ENCODE measurements around the gene PROSER3.
"Not testable (repeated sequence)": the region's sequence is repeated elsewhere in the genome, so short reads cannot be mapped to it uniquely, and the experiment has no call there.

The PROSER3 gene

GRCh38 chr19:35724132-35724531 lies 33.8 kb upstream of the PROSER3 start:
- Histone ChIP-seq H3K36me3 (ENCODE audit: control insufficient read depth in 1 of 2, insufficient read depth in 2 of 2, low read length in 2 of 2) (peaks cover 66 to 85% of the 10 kb centered on the region in 2 donors), H3K4me1 (ENCODE audit: control insufficient read depth in 1 of 2, insufficient read depth in 2 of 2, low read length in 2 of 2) (peaks cover 4 to 10% of the 10 kb centered on the region in 2 donors)
- H3K27me3 ChIP-seq (ENCODE audit: low read depth, low read length); H3K4me3 ChIP-seq (ENCODE audit: low read depth in 1 of 2, low read length in 2 of 2); H3K27ac ChIP-seq (ENCODE audit: low read length); H3K9me3 ChIP-seq (ENCODE audit: control insufficient read depth in 1 of 2, low read length in 2 of 2): not testable (repeated sequence)

GRCh38 chr19:35724560-35724959 lies 33.4 kb upstream of the PROSER3 start:
- Histone ChIP-seq H3K27ac (ENCODE audit: low read length) (no peak overlapping the region), H3K4me1 (ENCODE audit: control insufficient read depth in 1 of 2, insufficient read depth in 2 of 2, low read length in 2 of 2) (peaks cover 0 to 6% of the 10 kb centered on the region in 2 donors), H3K36me3 (ENCODE audit: control insufficient read depth in 1 of 2, insufficient read depth in 2 of 2, low read length in 2 of 2) (peaks cover 70 to 89% of the 10 kb centered on the region in 2 donors), H3K27me3 (ENCODE audit: low read depth, low read length) (no peaks in the 10 kb centered on the region), H3K9me3 (ENCODE audit: control insufficient read depth in 1 of 2, low read length in 2 of 2) (no peaks in the 10 kb centered on the region), H3K4me3 (ENCODE audit: low read depth in 1 of 2, low read length in 2 of 2) (no peak overlapping the region)

GRCh38 chr19:35725216-35725861 lies 32.6 kb upstream of the PROSER3 start:
- H3K27me3 ChIP-seq (ENCODE audit: low read depth, low read length), result no peaks in the 10 kb centered on the region
- peaks cover 69 to 90% of the 10 kb centered on the region in 2 donors for H3K36me3 ChIP-seq (ENCODE audit: control insufficient read depth in 1 of 2, insufficient read depth in 2 of 2, low read length in 2 of 2)
- H3K9me3 ChIP-seq (ENCODE audit: control insufficient read depth in 1 of 2, low read length in 2 of 2), result no peaks in the 10 kb centered on the region
- H3K4me3 ChIP-seq (ENCODE audit: low read depth in 1 of 2, low read length in 2 of 2), result no peak overlapping the region
- H3K4me1 ChIP-seq (ENCODE audit: control insufficient read depth in 1 of 2, insufficient read depth in 2 of 2, low read length in 2 of 2), result no peaks in the 10 kb centered on the region
- no peak overlapping the region for H3K27ac ChIP-seq (ENCODE audit: low read length)

- Histone ChIP-seq H3K9me3 (ENCODE audit: control insufficient read depth in 1 of 2, low read length in 2 of 2) (no peaks in the 10 kb centered on the region), H3K4me3 (ENCODE audit: low read depth in 1 of 2, low read length in 2 of 2) (no peak overlapping the region), H3K27me3 (ENCODE audit: low read depth, low read length) (no peaks in the 10 kb centered on the region), H3K4me1 (ENCODE audit: control insufficient read depth in 1 of 2, insufficient read depth in 2 of 2, low read length in 2 of 2) (no peaks in the 10 kb centered on the region), H3K27ac (ENCODE audit: low read length) (no peak overlapping the region), H3K36me3 (ENCODE audit: control insufficient read depth in 1 of 2, insufficient read depth in 2 of 2, low read length in 2 of 2) (peaks cover 78 to 100% of the 10 kb centered on the region in 2 donors)
These were observed 30.7 kb upstream of the PROSER3 start for GRCh38 chr19:35727053-35727955.

DNA sequence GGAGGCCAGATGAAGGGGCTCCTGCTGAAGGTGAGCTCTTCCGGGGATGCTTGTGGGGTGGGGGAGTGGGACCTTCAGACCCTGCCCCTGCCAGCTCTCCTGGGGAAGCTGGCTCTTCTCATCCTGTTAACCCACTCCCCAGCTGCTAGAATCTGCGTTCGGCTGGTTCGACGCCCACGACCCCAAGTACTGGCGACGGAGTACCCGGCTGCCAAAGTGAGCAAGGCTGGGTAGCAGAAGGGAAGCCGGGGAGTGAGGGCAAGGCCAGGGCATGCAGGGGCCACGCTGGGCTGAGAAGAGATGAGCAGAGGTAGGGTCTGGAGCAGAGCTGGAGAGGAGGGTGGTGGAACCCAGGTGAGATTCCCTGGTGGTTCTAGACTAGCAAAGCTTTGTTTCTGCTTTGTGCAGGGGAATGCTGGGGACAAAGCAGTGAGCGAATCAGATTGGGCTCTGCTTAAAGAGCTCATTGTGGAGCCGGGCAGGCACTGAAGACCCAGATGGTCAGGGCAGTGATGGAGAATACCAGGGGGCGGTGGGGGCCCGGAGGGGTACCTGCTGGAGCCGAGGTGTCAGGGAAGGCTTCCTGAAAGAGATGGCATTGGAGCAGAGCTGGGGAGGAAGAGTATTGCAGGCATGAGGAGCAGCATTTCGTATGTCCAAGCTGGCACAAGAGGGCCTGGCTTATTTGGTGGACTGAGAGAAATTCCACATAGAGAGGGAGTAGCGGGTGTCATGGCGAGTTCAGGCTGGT lies 29.8 kb upstream of the PROSER3 start:
- H3K4me3 ChIP-seq (ENCODE audit: low read depth in 1 of 2, low read length in 2 of 2), result no peak overlapping the region
- H3K9me3 ChIP-seq (ENCODE audit: control insufficient read depth in 1 of 2, low read length in 2 of 2), result no peaks in the 10 kb centered on the region
- H3K4me1 ChIP-seq (ENCODE audit: control insufficient read depth in 1 of 2, insufficient read depth in 2 of 2, low read length in 2 of 2), result no peaks in the 10 kb centered on the region
- H3K27ac ChIP-seq (ENCODE audit: low read length), result no peak overlapping the region
- peaks cover 71 to 99% of the 10 kb centered on the region in 2 donors for H3K36me3 ChIP-seq (ENCODE audit: control insufficient read depth in 1 of 2, insufficient read depth in 2 of 2, low read length in 2 of 2)
- H3K27me3 ChIP-seq (ENCODE audit: low read depth, low read length), result no peaks in the 10 kb centered on the region

- Histone ChIP-seq H3K36me3 (ENCODE audit: control insufficient read depth in 1 of 2, insufficient read depth in 2 of 2, low read length in 2 of 2) (peaks cover 66 to 98% of the 10 kb centered on the region in 2 donors), H3K27ac (ENCODE audit: low read length) (no peak overlapping the region), H3K4me3 (ENCODE audit: low read depth in 1 of 2, low read length in 2 of 2) (no peak overlapping the region), H3K9me3 (ENCODE audit: control insufficient read depth in 1 of 2, low read length in 2 of 2) (no peaks in the 10 kb centered on the region), H3K27me3 (ENCODE audit: low read depth, low read length) (no peaks in the 10 kb centered on the region), H3K4me1 (ENCODE audit: control insufficient read depth in 1 of 2, insufficient read depth in 2 of 2, low read length in 2 of 2) (no peaks in the 10 kb centered on the region)
These were observed 29.0 kb upstream of the PROSER3 start for GRCh38 chr19:35729021-35729420.

- Histone ChIP-seq H3K36me3 (ENCODE audit: control insufficient read depth in 1 of 2, insufficient read depth in 2 of 2, low read length in 2 of 2) (peaks cover 66 to 96% of the 10 kb centered on the region in 2 donors), H3K4me1 (ENCODE audit: control insufficient read depth in 1 of 2, insufficient read depth in 2 of 2, low read length in 2 of 2) (no peaks in the 10 kb centered on the region), H3K27me3 (ENCODE audit: low read depth, low read length) (no peaks in the 10 kb centered on the region), H3K27ac (ENCODE audit: low read length) (no peak overlapping the region), H3K9me3 (ENCODE audit: control insufficient read depth in 1 of 2, low read length in 2 of 2) (no peaks in the 10 kb centered on the region), H3K4me3 (ENCODE audit: low read depth in 1 of 2, low read length in 2 of 2) (no peak overlapping the region)
These were observed 28.2 kb upstream of the PROSER3 start for GRCh38 chr19:35729763-35730162.

GRCh38 chr19:35730326-35730725 lies 27.6 kb upstream of the PROSER3 start:
- Histone ChIP-seq H3K27me3 (ENCODE audit: low read depth, low read length) (no peaks in the 10 kb centered on the region), H3K4me3 (ENCODE audit: low read depth in 1 of 2, low read length in 2 of 2) (no peak overlapping the region), H3K36me3 (ENCODE audit: control insufficient read depth in 1 of 2, insufficient read depth in 2 of 2, low read length in 2 of 2) (peaks cover 65 to 96% of the 10 kb centered on the region in 2 donors), H3K27ac (ENCODE audit: low read length) (no peak overlapping the region), H3K9me3 (ENCODE audit: control insufficient read depth in 1 of 2, low read length in 2 of 2) (no peaks in the 10 kb centered on the region), H3K4me1 (ENCODE audit: control insufficient read depth in 1 of 2, insufficient read depth in 2 of 2, low read length in 2 of 2) (no peaks in the 10 kb centered on the region)

GRCh38 chr19:35731353-35731752 lies 26.6 kb upstream of the PROSER3 start:
- Histone ChIP-seq H3K27me3 (ENCODE audit: low read depth, low read length) (no peaks in the 10 kb centered on the region), H3K9me3 (ENCODE audit: control insufficient read depth in 1 of 2, low read length in 2 of 2) (no peaks in the 10 kb centered on the region), H3K36me3 (ENCODE audit: control insufficient read depth in 1 of 2, insufficient read depth in 2 of 2, low read length in 2 of 2) (peaks cover 58 to 90% of the 10 kb centered on the region in 2 donors), H3K27ac (ENCODE audit: low read length) (no peak overlapping the region), H3K4me3 (ENCODE audit: low read depth in 1 of 2, low read length in 2 of 2) (no peak overlapping the region), H3K4me1 (ENCODE audit: control insufficient read depth in 1 of 2, insufficient read depth in 2 of 2, low read length in 2 of 2) (no peaks in the 10 kb centered on the region)

DNA sequence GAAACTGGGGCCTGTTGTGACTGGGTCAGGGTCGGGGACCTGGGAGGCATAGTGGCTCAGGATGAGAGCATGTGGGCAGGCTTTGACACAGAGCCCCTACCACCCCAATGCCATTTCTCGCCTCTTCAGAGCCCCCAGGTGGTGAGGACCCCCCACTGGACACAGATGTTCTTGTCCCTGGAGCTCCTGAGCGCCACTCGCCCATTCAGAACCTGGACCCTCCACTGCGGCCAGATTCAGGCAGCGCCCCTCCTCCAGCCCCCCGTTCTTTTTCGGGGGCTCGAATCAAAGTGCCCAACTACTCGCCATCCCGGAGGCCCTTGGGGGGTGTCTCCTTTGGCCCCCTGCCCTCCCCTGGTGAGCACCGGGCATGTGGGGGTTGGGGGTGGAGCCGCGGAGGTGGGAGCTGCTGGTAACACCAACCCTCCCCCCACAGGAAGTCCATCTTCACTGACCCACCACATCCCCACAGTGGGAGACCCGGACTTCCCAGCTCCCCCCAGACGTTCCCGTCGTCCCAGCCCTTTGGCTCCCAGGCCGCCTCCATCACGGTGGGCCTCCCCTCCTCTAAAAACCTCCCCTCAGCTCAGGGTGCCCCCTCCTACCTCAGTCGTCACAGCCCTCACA lies 26.1 kb upstream of the PROSER3 start:
- Histone ChIP-seq H3K9me3 (ENCODE audit: control insufficient read depth in 1 of 2, low read length in 2 of 2) (no peaks in the 10 kb centered on the region), H3K36me3 (ENCODE audit: control insufficient read depth in 1 of 2, insufficient read depth in 2 of 2, low read length in 2 of 2) (peaks cover 55 to 90% of the 10 kb centered on the region in 2 donors), H3K4me3 (ENCODE audit: low read depth in 1 of 2, low read length in 2 of 2) (no peak overlapping the region), H3K27me3 (ENCODE audit: low read depth, low read length) (no peaks in the 10 kb centered on the region), H3K27ac (ENCODE audit: low read length) (no peak overlapping the region), H3K4me1 (ENCODE audit: control insufficient read depth in 1 of 2, insufficient read depth in 2 of 2, low read length in 2 of 2) (no peaks in the 10 kb centered on the region)
